PC-3 (cell line): ENCODE measurements around the gene EFHC1. TPM values are rescaled to one million over a fixed set of nuclear protein-coding genes. Genes with fewer than 3 reads are reported as not detected.

Source experiments
- ATAC-seq: fragments of 200-7000 bp; cut with Tn5 transposase; 2 replicates; pipeline ENCODE4 v1.9.1; 2020; ENCODE audit warnings: mild to moderate bottlenecking, moderate library complexity
- BruUV-seq: library from RNA; stranded (reverse); fragments of 400-500 nt; replicated peaks from 2 replicates; lab custom pipeline; 2021; lab: Mats Ljungman, UMichigan
- CTCF ChIA-PET: fragments of 300-600 bp; sonication (Branson Sonifier 250); formaldehyde crosslinking; loops from one replicate; lab custom pipeline; 2022; ENCODE audit warnings: antibody characterized with exemption; lab: Charles Lee
- POLR2A ChIA-PET: fragments of 300-600 bp; sonication (Branson Sonifier 250); formaldehyde crosslinking; loops from one replicate; lab custom pipeline; 2022; ENCODE audit warnings: antibody characterized with exemption; ENCODE audit not compliant: unreplicated experiment; lab: Charles Lee
- DNase-seq: peaks from one replicate; pipeline ENCODE4 v3.0.0-alpha.2; 2015
- H2AFZ ChIP-seq: fragments of 300-600 bp; sonication (generic); 2 replicates; pipeline ENCODE4 v1.6.0; 2016; ENCODE audit warnings: antibody characterized with exemption, low read length
- H3F3A ChIP-seq: fragments of 300-600 bp; sonication (generic); one replicate; pipeline ENCODE4 v1.6.0; 2017; ENCODE audit warnings: antibody characterized with exemption, low read length, control low read depth, mild to moderate bottlenecking; ENCODE audit not compliant: unreplicated experiment
- H3K27ac ChIP-seq: fragments of 300-600 bp; sonication (generic); 2 replicates; pipeline ENCODE4 v1.5.1; 2016; ENCODE audit warnings: mild to moderate bottlenecking, low read length
- H3K27me3 ChIP-seq: fragments of 300-600 bp; sonication (generic); 2 replicates; pipeline ENCODE4 v1.6.1; 2016; ENCODE audit warnings: low read length, mixed read lengths
- H3K36me3 ChIP-seq: fragments of 300-600 bp; sonication (generic); 2 replicates; pipeline ENCODE4 v1.6.1; 2016; ENCODE audit warnings: low read depth, mixed run types, low read length, mixed read lengths
- H3K4me1 ChIP-seq: fragments of 300-600 bp; sonication (generic); 2 replicates; pipeline ENCODE4 v1.5.1; 2016; ENCODE audit warnings: low read length; ENCODE audit not compliant: insufficient read depth
- H3K4me2 ChIP-seq: fragments of 300-600 bp; sonication (generic); 2 replicates; pipeline ENCODE4 v1.6.0; 2016; ENCODE audit warnings: low read length
- H3K4me3 ChIP-seq: fragments of 300-600 bp; sonication (generic); 2 replicates; pipeline ENCODE4 v1.5.1; 2016; ENCODE audit warnings: mild to moderate bottlenecking, low read length, mixed read lengths
- H3K79me2 ChIP-seq: fragments of 300-600 bp; sonication (generic); 2 replicates; pipeline ENCODE4 v1.6.1; 2017; ENCODE audit warnings: low read length, mixed read lengths
- H3K9ac ChIP-seq: fragments of 300-600 bp; sonication (generic); 2 replicates; pipeline ENCODE4 v1.6.0; 2016; ENCODE audit warnings: mild to moderate bottlenecking, low read length
- H3K9me2 ChIP-seq: fragments of 300-600 bp; sonication (generic); replicated peaks from 2 replicates; pipeline ENCODE4 v1.6.1; 2016; ENCODE audit warnings: mixed run types, low read length, mixed read lengths
- H3K9me3 ChIP-seq: fragments of 300-600 bp; sonication (generic); 2 replicates; pipeline ENCODE4 v1.6.1; 2016; ENCODE audit warnings: low read length, mixed read lengths
- H4K20me1 ChIP-seq: fragments of 300-600 bp; sonication (generic); 2 replicates; pipeline ENCODE4 v1.6.1; 2016; ENCODE audit warnings: low read length, mixed read lengths
- EZH2 ChIP-seq: fragments of 300-600 bp; sonication (generic); IDR thresholded peaks from one replicate; pipeline ENCODE4 v1.6.1; 2017; ENCODE audit warnings: antibody characterized with exemption, mild to moderate bottlenecking, low read length; ENCODE audit not compliant: unreplicated experiment
- EZH2phosphoT487 ChIP-seq: fragments of 300-600 bp; sonication (generic); IDR thresholded peaks from 2 replicates; pipeline ENCODE4 v1.6.1; 2018; ENCODE audit warnings: mild to moderate bottlenecking, antibody characterized with exemption, low read length, borderline replicate concordance
- intact Hi-C: fragments of 100-400 bp; cut with micrococcal nuclease; formaldehyde crosslinking; loops from 2 replicates; pipeline ENCODE4 v1.9.0; 2023
- total RNA-seq: library from RNA; depleted of rRNA; stranded (reverse); fragments of >200 nt; gene quantifications from 2 replicates; pipeline ENCODE4 v1.2.3, GENCODE V29; 2014
- TF ChIP-seq, protein P1 (sequence below): fragments of 300-600 bp; sonication (generic); conservative IDR thresholded peaks from 2 replicates; pipeline ENCODE4 v1.5.1; 2017; ENCODE audit warnings: antibody characterized with exemption, low read depth, mild to moderate bottlenecking, low read length

EFHC1 gene
- total RNA-seq, 1 experiment from 2014 or later = 22.4 TPM

DNA sequence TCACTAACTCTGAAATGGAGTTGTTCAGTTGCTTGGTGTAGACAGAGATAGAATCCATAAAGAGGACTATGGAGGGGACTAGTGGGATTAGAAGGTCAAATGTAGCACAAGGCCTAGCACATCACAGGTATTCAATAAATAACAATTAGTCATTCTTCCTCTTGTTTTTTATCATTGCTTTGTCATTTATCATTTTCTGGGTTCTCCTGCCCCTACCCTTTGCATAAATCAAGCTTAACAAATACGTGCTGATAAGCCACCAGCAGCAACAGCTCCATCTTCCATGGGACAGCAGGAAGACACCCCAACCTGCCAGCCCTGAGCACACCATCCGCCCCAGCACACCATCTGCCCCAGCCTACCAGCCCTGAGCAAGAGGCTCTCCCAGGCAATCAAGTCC is 133.6 kb downstream of the EFHC1 start:
- no peaks in the 10 kb centered on the region for H4K20me1 ChIP-seq
- H3F3A ChIP-seq = no peaks in the 10 kb centered on the region
- no peaks in the 10 kb centered on the region for H3K36me3 ChIP-seq
- POLR2A ChIA-PET = no interaction called here
- peaks cover 24% of the 10 kb centered on the region for H3K79me2 ChIP-seq
- H3K4me3 ChIP-seq = no peak overlapping the region
- DNase-seq (no peak), ATAC-seq (no peak)
- H3K9me2 ChIP-seq = no peaks in the 10 kb centered on the region
- CTCF ChIA-PET = no interaction called here
- no TSS peak for BruUV-seq
- no peak overlapping the region for H3K4me2 ChIP-seq
- no peaks in the 10 kb centered on the region for H3K27me3 ChIP-seq
- TF ChIP-seq EZH2phosphoT487 (no peak), EZH2 (no peak)
- TF ChIP-seq, protein P1, sequence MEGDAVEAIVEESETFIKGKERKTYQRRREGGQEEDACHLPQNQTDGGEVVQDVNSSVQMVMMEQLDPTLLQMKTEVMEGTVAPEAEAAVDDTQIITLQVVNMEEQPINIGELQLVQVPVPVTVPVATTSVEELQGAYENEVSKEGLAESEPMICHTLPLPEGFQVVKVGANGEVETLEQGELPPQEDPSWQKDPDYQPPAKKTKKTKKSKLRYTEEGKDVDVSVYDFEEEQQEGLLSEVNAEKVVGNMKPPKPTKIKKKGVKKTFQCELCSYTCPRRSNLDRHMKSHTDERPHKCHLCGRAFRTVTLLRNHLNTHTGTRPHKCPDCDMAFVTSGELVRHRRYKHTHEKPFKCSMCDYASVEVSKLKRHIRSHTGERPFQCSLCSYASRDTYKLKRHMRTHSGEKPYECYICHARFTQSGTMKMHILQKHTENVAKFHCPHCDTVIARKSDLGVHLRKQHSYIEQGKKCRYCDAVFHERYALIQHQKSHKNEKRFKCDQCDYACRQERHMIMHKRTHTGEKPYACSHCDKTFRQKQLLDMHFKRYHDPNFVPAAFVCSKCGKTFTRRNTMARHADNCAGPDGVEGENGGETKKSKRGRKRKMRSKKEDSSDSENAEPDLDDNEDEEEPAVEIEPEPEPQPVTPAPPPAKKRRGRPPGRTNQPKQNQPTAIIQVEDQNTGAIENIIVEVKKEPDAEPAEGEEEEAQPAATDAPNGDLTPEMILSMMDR = no peak
- intact Hi-C loops = no loop called here
- H3K4me1 ChIP-seq = peaks cover 22% of the 10 kb centered on the region
- H3K9me3 ChIP-seq = no peaks in the 10 kb centered on the region
- no peak overlapping the region for H3K27ac ChIP-seq
- H2AFZ ChIP-seq = no peak overlapping the region
- no peak overlapping the region for H3K9ac ChIP-seq

DNA sequence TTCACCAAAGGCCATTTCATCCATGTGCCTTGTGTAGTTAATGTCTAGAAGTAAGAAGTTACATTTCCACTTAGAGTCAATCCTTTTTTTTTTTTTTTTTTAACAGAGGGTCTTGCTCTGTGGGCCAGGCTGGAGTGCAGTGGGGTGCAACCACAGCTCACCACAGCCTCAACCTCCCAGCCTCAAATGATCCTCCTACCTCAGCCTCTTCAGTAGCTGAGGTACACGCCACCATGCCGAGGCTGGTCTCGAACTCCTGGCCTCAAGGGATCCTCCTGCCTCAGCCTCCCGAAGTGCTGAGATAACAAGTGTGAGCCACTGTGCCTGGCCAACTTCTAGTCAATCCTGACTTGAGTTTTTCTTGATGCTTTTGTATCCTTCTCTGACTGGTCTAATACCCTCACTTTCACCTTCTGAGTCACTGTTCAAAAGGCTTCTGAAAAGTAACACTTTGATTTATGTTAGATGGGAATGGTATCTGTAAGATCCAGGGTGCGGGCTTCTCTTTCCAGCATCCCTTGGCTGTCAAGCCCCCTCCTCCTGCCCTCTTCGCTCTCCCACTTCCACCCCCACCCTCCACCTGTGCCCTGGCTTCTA is 134.6 kb downstream of the EFHC1 start:
- DNase-seq = no peak
- Histone ChIP-seq H3K4me3 (no peak overlapping the region), H3K4me1 (peaks cover 22% of the 10 kb centered on the region), H3K9ac (no peak overlapping the region), H3F3A (no peaks in the 10 kb centered on the region), H3K9me2 (no peaks in the 10 kb centered on the region), H3K27ac (no peak overlapping the region), H4K20me1 (no peaks in the 10 kb centered on the region), H3K9me3 (no peaks in the 10 kb centered on the region), H3K27me3 (no peaks in the 10 kb centered on the region), H3K36me3 (no peaks in the 10 kb centered on the region), H2AFZ (no peak overlapping the region), H3K4me2 (no peak overlapping the region), H3K79me2 (peaks cover 30% of the 10 kb centered on the region)
- TF ChIP-seq EZH2phosphoT487 (no peak), EZH2 (no peak)
- TF ChIP-seq, protein P1 = no peak
- no TSS peak for BruUV-seq
- no peak for ATAC-seq
- ChIA-PET POLR2A (no interaction called here), CTCF (no interaction called here)
- intact Hi-C loops = no loop called here

- Histone ChIP-seq H3K9me3 (no peaks in the 10 kb centered on the region), H3K4me1 (peaks cover 22% of the 10 kb centered on the region), H3K4me2 (no peak overlapping the region), H3K4me3 (no peak overlapping the region), H3K27ac (no peak overlapping the region), H3K9ac (no peak overlapping the region), H3K36me3 (no peaks in the 10 kb centered on the region), H2AFZ (no peak overlapping the region), H3F3A (no peaks in the 10 kb centered on the region), H3K79me2 (peaks cover 29% of the 10 kb centered on the region), H4K20me1 (no peaks in the 10 kb centered on the region), H3K27me3 (no peaks in the 10 kb centered on the region), H3K9me2 (no peaks in the 10 kb centered on the region)
- TF ChIP-seq, protein P1 = no peak
- TF ChIP-seq EZH2phosphoT487 (no peak), EZH2 (no peak)
- BruUV-seq = no TSS peak
- no peak for ATAC-seq
- intact Hi-C loops = no loop called here
- no peak for DNase-seq
- ChIA-PET POLR2A (no interaction called here), CTCF (no interaction called here)
Observed at GRCh38 chr6:52555518-52556233, 135.5 kb downstream of the EFHC1 start.
